ENCODE measurements around the gene TOGARAM1. TPM values are rescaled to one million over a fixed set of nuclear protein-coding genes. Genes with fewer than 3 reads are reported as not detected.

The TOGARAM1 gene
- polyA plus RNA-seq, 1 of the 3 experiments (the other 2 are of a cell fraction), result 2.1 TPM

DNA sequence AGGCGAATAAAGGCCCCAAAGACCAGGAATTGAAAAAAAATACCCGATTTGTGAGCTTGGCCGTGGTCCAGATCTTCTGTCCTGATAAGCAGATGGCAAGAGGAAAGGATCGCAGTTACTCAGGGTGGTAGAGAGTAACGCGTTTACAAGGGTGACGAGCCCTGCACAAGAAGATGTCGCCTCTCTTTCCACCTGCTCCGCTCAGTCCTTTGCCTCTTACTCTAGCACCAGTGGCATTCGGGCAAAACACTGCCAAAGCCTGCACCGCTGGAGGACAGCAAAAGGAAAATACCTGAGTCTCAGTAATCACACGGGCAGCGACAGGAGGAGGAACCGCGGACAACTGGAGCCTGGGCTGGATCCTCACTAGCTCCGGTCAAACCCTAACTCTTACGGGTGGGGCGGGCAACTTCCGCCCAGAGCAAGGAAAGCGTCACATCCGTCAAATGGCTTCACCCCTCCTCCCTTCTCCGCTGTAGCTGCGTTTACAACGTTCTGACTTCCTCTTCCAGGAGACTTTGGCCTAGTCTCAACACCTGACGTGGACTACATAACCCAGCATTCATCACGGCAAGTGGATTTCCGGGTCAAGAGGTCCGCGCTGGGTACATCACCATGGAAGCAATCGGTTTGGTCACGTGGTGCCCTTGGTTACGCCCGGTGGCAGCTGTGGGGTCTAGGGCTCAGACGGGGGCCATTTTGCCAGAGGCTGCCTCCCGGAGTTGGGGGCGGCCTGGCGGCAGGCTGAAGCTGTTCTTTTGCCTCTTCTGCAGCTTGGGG is at the start of gene TOGARAM1, which contains the start of gene KLHL28 (continued):
- TF ChIP-seq, protein P1, sequence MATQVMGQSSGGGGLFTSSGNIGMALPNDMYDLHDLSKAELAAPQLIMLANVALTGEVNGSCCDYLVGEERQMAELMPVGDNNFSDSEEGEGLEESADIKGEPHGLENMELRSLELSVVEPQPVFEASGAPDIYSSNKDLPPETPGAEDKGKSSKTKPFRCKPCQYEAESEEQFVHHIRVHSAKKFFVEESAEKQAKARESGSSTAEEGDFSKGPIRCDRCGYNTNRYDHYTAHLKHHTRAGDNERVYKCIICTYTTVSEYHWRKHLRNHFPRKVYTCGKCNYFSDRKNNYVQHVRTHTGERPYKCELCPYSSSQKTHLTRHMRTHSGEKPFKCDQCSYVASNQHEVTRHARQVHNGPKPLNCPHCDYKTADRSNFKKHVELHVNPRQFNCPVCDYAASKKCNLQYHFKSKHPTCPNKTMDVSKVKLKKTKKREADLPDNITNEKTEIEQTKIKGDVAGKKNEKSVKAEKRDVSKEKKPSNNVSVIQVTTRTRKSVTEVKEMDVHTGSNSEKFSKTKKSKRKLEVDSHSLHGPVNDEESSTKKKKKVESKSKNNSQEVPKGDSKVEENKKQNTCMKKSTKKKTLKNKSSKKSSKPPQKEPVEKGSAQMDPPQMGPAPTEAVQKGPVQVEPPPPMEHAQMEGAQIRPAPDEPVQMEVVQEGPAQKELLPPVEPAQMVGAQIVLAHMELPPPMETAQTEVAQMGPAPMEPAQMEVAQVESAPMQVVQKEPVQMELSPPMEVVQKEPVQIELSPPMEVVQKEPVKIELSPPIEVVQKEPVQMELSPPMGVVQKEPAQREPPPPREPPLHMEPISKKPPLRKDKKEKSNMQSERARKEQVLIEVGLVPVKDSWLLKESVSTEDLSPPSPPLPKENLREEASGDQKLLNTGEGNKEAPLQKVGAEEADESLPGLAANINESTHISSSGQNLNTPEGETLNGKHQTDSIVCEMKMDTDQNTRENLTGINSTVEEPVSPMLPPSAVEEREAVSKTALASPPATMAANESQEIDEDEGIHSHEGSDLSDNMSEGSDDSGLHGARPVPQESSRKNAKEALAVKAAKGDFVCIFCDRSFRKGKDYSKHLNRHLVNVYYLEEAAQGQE (IDR thresholded peaks at IDR 0.05; ENCODE audit: low read depth, low read length), result no peak
- TF ChIP-seq RCOR1 (IDR thresholded peaks at IDR 0.05; ENCODE audit: low read length) (no peak), RAD21 (IDR thresholded peaks at IDR 0.05; ENCODE audit: low read length) (no peak), TAF1 (IDR thresholded peaks at IDR 0.05; ENCODE audit: borderline replicate concordance, low read depth, low read length) (peak; percentile 55), RFX5 (IDR thresholded peaks at IDR 0.05; ENCODE audit: low read length) (no peak), FOXM1 (IDR thresholded peaks at IDR 0.05; ENCODE audit: low read depth) (no peak), EP300 (IDR thresholded peaks at IDR 0.05; ENCODE audit: borderline replicate concordance in 1 of 2, low read depth in 1 of 2, low read length in 1 of 2) (no peak), RXRA (IDR thresholded peaks at IDR 0.05; ENCODE audit: borderline replicate concordance, low read depth) (no peak)
- TF ChIP-seq, protein P2, sequence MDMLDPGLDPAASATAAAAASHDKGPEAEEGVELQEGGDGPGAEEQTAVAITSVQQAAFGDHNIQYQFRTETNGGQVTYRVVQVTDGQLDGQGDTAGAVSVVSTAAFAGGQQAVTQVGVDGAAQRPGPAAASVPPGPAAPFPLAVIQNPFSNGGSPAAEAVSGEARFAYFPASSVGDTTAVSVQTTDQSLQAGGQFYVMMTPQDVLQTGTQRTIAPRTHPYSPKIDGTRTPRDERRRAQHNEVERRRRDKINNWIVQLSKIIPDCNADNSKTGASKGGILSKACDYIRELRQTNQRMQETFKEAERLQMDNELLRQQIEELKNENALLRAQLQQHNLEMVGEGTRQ (IDR thresholded peaks at IDR 0.05; ENCODE audit: borderline replicate concordance, low read depth, low read length), result peak; percentile 76
- TF ChIP-seq, protein P3, sequence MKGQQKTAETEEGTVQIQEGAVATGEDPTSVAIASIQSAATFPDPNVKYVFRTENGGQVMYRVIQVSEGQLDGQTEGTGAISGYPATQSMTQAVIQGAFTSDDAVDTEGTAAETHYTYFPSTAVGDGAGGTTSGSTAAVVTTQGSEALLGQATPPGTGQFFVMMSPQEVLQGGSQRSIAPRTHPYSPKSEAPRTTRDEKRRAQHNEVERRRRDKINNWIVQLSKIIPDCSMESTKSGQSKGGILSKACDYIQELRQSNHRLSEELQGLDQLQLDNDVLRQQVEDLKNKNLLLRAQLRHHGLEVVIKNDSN (IDR thresholded peaks at IDR 0.05; ENCODE audit: borderline replicate concordance, low read depth), result peak; percentile 93

DNA sequence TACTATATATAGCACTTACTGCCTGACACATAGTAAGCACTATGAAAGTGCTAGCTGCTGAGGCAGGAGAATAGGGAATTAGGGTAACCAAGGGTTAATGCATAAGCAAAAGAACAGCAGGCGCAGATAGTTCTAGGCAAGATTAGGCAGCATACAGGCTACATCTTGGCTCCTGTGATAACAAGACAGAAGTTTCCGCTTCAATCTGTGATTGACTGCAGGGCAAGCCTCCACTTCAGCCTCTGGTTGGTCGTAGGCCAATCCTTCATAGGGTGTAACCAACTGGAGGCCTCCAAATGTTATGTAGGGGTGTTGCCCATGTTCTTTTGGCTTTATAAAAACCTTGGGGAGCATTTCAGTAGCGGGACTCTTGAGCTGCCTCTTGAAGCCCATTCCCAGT is 47.1 kb upstream of the TOGARAM1 start:
- POLR2A ChIA-PET, result no interaction called here
- Histone ChIP-seq H3K9me3 (no peaks in the 10 kb centered on the region), H3F3A (replicated peaks; ENCODE audit: insufficient read depth) (no peaks in the 10 kb centered on the region), H2AFZ (ENCODE audit: low read depth) (no peak overlapping the region), H3K4me1 (ENCODE audit: control insufficient read depth in 1 of 2, insufficient read depth in 2 of 2, low read depth in 1 of 2, low read length in 1 of 2) (no peaks in the 10 kb centered on the region; a peak in 1 of 4 replicates), H3K27me3 (ENCODE audit: insufficient read depth) (no peaks in the 10 kb centered on the region), H3K79me2 (ENCODE audit: insufficient read depth) (no peaks in the 10 kb centered on the region), H3K4me3 (ENCODE audit: low read depth in 2 of 2, low read length in 1 of 2) (no peak overlapping the region), H3K36me3 (replicated peaks in 1 of 2; ENCODE audit: control insufficient read depth in 1 of 2, insufficient read depth in 2 of 2, low read length in 1 of 2) (no peaks in the 10 kb centered on the region), H3K9ac (no peak overlapping the region), H3K27ac (ENCODE audit: low read depth in 2 of 2, low read length in 1 of 2) (no peak overlapping the region), H3K4me2 (no peak overlapping the region), H4K20me1 (ENCODE audit: insufficient read depth) (no peaks in the 10 kb centered on the region), H3K9me2 (no peaks in the 10 kb centered on the region)
- DNase-seq, result no peak
- 83% methylated on average over 4 of the region's 4 CpGs for WGBS (ENCODE audit: low lambda C conversion rate)
- CTCF ChIA-PET, result interaction anchor here (1.4 to 3.0 kb wide), 2 partner anchors 353 to 358 kb away, joined by 4 to 26 read pairs; no protein-coding TSS in a partner anchor
- TF ChIP-seq GABPA (IDR thresholded peaks at IDR 0.05; ENCODE audit: low read depth) (no peak), TCF12 (IDR thresholded peaks at IDR 0.05) (no peak), YY1 (IDR thresholded peaks at IDR 0.05; ENCODE audit: low read depth) (no peak), GATA2 (CRISPR knock-in tag; IDR thresholded peaks at IDR 0.05) (no peak), MEF2A (IDR thresholded peaks at IDR 0.05; ENCODE audit: borderline replicate concordance, low read depth) (no peak), SIN3A (IDR thresholded peaks at IDR 0.05; ENCODE audit: borderline replicate concordance, low read depth, low read length) (no peak), JUND (IDR thresholded peaks at IDR 0.05) (no peak), TEAD4 (IDR thresholded peaks at IDR 0.05; ENCODE audit: borderline replicate concordance, insufficient read depth) (no peak), RCOR1 (IDR thresholded peaks at IDR 0.05; ENCODE audit: low read length) (no peak), MXI1 (IDR thresholded peaks at IDR 0.05; ENCODE audit: low read depth, low read length) (no peak)
- TF ChIP-seq, protein P1 (IDR thresholded peaks at IDR 0.05; ENCODE audit: low read depth, low read length), result no peak
- TF ChIP-seq, protein P4, sequence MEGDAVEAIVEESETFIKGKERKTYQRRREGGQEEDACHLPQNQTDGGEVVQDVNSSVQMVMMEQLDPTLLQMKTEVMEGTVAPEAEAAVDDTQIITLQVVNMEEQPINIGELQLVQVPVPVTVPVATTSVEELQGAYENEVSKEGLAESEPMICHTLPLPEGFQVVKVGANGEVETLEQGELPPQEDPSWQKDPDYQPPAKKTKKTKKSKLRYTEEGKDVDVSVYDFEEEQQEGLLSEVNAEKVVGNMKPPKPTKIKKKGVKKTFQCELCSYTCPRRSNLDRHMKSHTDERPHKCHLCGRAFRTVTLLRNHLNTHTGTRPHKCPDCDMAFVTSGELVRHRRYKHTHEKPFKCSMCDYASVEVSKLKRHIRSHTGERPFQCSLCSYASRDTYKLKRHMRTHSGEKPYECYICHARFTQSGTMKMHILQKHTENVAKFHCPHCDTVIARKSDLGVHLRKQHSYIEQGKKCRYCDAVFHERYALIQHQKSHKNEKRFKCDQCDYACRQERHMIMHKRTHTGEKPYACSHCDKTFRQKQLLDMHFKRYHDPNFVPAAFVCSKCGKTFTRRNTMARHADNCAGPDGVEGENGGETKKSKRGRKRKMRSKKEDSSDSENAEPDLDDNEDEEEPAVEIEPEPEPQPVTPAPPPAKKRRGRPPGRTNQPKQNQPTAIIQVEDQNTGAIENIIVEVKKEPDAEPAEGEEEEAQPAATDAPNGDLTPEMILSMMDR (IDR thresholded peaks at IDR 0.05), result no peak
